ENCODE data around the gene PFKM. TPM values are rescaled to one million over a fixed set of nuclear protein-coding genes. Genes with fewer than 3 reads are reported as not detected.

The PFKM gene
- total and polyA plus RNA-seq, 9 donors, result 43.0 to 133 (median 81.1) TPM

GRCh38 chr12:48104531-48104930 is 14.6 kb upstream of the PFKM start:
- H3K36me3 ChIP-seq, result no peaks in the 10 kb centered on the region
- no peak for DNase-seq
- peaks cover 7% of the 10 kb centered on the region for H3K4me1 ChIP-seq (ENCODE audit: insufficient read depth)
- no peak for TF ChIP-seq EP300 (IDR thresholded peaks at IDR 0.05)
- no peak overlapping the region for H3K4me3 ChIP-seq
- no peaks in the 10 kb centered on the region for H3K9me3 ChIP-seq
- intact Hi-C loops (cut with DNase I), result loop anchor here in 2 of 4 donors (5.0 to 10.0 kb wide), 2 partner anchors 50 to 53 kb away; partner anchors contain the start of gene ASB8 (in 2 of the 2)
- H3K27ac ChIP-seq, result no peak overlapping the region
- WGBS, 3 donors, result 70 to 75% (median 71%) methylated on average over 4 of the region's 4 CpGs
- no peaks in the 10 kb centered on the region for H3K27me3 ChIP-seq

GRCh38 chr12:48105321-48105866 is 13.8 kb upstream of the PFKM start:
- peak overlapping the region; percentile 75 for H3K4me3 ChIP-seq
- no peaks in the 10 kb centered on the region for H3K9me3 ChIP-seq
- no peak for TF ChIP-seq CTCF (IDR thresholded peaks at IDR 0.05)
- no peak for TF ChIP-seq POLR2A (IDR thresholded peaks at IDR 0.05)
- TF ChIP-seq EP300 (IDR thresholded peaks at IDR 0.05), result no peak
- H3K36me3 ChIP-seq, result no peaks in the 10 kb centered on the region
- intact Hi-C loops (cut with DNase I), result loop anchor here in 1 of 4 donors (10.0 kb wide), 1 partner anchor 49 kb away; the partner anchor contains the start of gene ASB8
- WGBS, 3 donors, result 0 to 1% (median 0%) methylated on average over 29 to 30 of the region's 30 CpGs
- no peaks in the 10 kb centered on the region for H3K27me3 ChIP-seq
- peak overlapping the region; percentile 70 to 85 for H3K27ac ChIP-seq
- H3K4me1 ChIP-seq (ENCODE audit: insufficient read depth), result peaks cover 7% of the 10 kb centered on the region
- DNase-seq, result no peak

- no peaks in the 10 kb centered on the region for H3K36me3 ChIP-seq
- H3K4me1 ChIP-seq (ENCODE audit: insufficient read depth), result peaks cover 7% of the 10 kb centered on the region
- peak within 1 kb of the TSS; percentile 75 for H3K4me3 ChIP-seq
- H3K27ac ChIP-seq, result peak within 1 kb of the TSS; percentile 70 to 85
- H3K27me3 ChIP-seq, result no peaks in the 10 kb centered on the region
- intact Hi-C loops (cut with DNase I), result loop anchor here in 1 of 4 donors (10.0 kb wide), 1 partner anchor 49 kb away; the partner anchor contains the start of gene ASB8
- TF ChIP-seq POLR2A (IDR thresholded peaks at IDR 0.05), result peak; percentile 19
- TF ChIP-seq CTCF (IDR thresholded peaks at IDR 0.05), result peak; percentile 20 to 48 (median 48)
- TF ChIP-seq EP300 (IDR thresholded peaks at IDR 0.05), result no peak
- DNase-seq, result peak; percentile 87 to 93 (median 89)
- 0 to 1% (median 0%) methylated on average over 37 to 53 of the region's 53 CpGs for WGBS, 3 donors
- H3K9me3 ChIP-seq, result no peaks in the 10 kb centered on the region
These were observed 13.1 kb upstream of the PFKM start, which contains the start of gene SENP1 for GRCh38 chr12:48105867-48106680. TSS of gene SENP1 (minus strand) at chr12:48106079. CDS start at chr12:48101472, 4,607 bp downstream.

- TF ChIP-seq POLR2A (IDR thresholded peaks at IDR 0.05) (no peak), EP300 (IDR thresholded peaks at IDR 0.05) (no peak), CTCF (IDR thresholded peaks at IDR 0.05) (no peak)
- intact Hi-C loops (cut with DNase I), result loop anchor here in 1 of 4 donors (10.0 kb wide), 1 partner anchor 48 kb away; the partner anchor contains the start of gene ASB8
- WGBS, 3 donors, result 62 to 71% (median 62%) methylated on average over 5 of the region's 5 CpGs
These were observed 12.2 kb upstream of the PFKM start for GRCh38 chr12:48106681-48107613.

More at GRCh38 chr12:48106681-48107613, 12.2 kb upstream of the PFKM start:
- peak overlapping the region; percentile 75 for H3K4me3 ChIP-seq
- no peaks in the 10 kb centered on the region for H3K36me3 ChIP-seq
- H3K9me3 ChIP-seq, result no peaks in the 10 kb centered on the region
- no peak for DNase-seq
- no peaks in the 10 kb centered on the region for H3K27me3 ChIP-seq
- peak overlapping the region in 1 of 2 donors; percentile 85 for H3K27ac ChIP-seq
- H3K4me1 ChIP-seq (ENCODE audit: insufficient read depth), result peaks cover 7% of the 10 kb centered on the region

Data from ovary (tissue), 9 donors.